GM12878 (cell line): Measurements from ENCODE around the gene DUSP12. TPM values are rescaled to one million over a fixed set of nuclear protein-coding genes. Genes with fewer than 3 reads are reported as not detected.
A peak's percentile ranks its signal among the peaks of the same experiment; 100 is the strongest.

Experiments used
- ATAC-seq: fragments of 200-7000 bp; cut with Tn5 transposase; 3 replicates; pipeline ENCODE4 v1.9.1; 2020; ENCODE audit warnings: mild to moderate bottlenecking, moderate library complexity
- BruUV-seq: library from RNA; stranded (reverse); fragments of 400-500 nt; replicated peaks from 2 replicates; lab custom pipeline; 2021; lab: Mats Ljungman, UMichigan
- CTCF ChIA-PET: fragments of 300-600 bp; sonication (Branson Sonifier 250); formaldehyde crosslinking; extraction: SDS; loops from one replicate; lab custom pipeline; 2021; ENCODE audit warnings: inconsistent platforms; lab: Yijun Ruan, JAX
- POLR2A ChIA-PET: fragments of 350-600 bp; formaldehyde crosslinking; extraction: SDS; loops from one replicate; lab custom pipeline; 2021; ENCODE audit warnings: inconsistent platforms; lab: Charles Lee
- RAD21 ChIA-PET: fragments of 300-600 bp; sonication (Branson Sonifier 250); formaldehyde crosslinking; loops from one replicate; lab custom pipeline; 2023; ENCODE audit warnings: antibody characterized with exemption; ENCODE audit not compliant: unreplicated experiment; lab: Charles Lee
- SMC1A ChIA-PET: fragments of 300-600 bp; sonication (Branson Sonifier 250); formaldehyde crosslinking; loops from one replicate; lab custom pipeline; 2023; ENCODE audit not compliant: unreplicated experiment, uncharacterized antibody; lab: Charles Lee
- DNase-seq: peaks from one replicate; pipeline ENCODE4 v3.0.0-alpha.2; 2011; ENCODE audit warnings: low read depth, low spot score
- FAIRE-seq: peaks from 3 replicates; lab custom pipeline; 2011; peaks lifted over from hg19 to GRCh38; lab: Jason Lieb, UNC
- H2AFZ ChIP-seq: 2 replicates; pipeline ENCODE4 v1.6.0; 2011; ENCODE audit warnings: low read depth, low read length, control low read depth; ENCODE audit not compliant: control insufficient read depth
- H3K27ac ChIP-seq: 2 replicates; pipeline ENCODE4 v1.5.1; 2011; ENCODE audit warnings: control low read depth; ENCODE audit not compliant: control insufficient read depth, insufficient read depth
- H3K27me3 ChIP-seq, 2 experiments: replicated peaks in 1 of 2; 2 replicates each; pipeline versions ENCODE4 v1.6.0 to v1.6.1; 2011; ENCODE audit warnings: low read length in 1 of 2; ENCODE audit not compliant: control insufficient read depth in 2 of 2, insufficient read depth in 2 of 2
- H3K36me3 ChIP-seq, 2 experiments: 2 replicates each; pipeline ENCODE4 v1.5.1; 2011; ENCODE audit warnings: low read length in 1 of 2; ENCODE audit not compliant: control insufficient read depth in 2 of 2, insufficient read depth in 2 of 2
- H3K4me1 ChIP-seq: 2 replicates; pipeline ENCODE4 v1.6.1; 2011; ENCODE audit warnings: mild to moderate bottlenecking, low read length, moderate library complexity, mixed read lengths; ENCODE audit not compliant: control insufficient read depth, insufficient read depth
- H3K4me2 ChIP-seq: 2 replicates; pipeline ENCODE4 v1.6.0; 2011; ENCODE audit warnings: control low read depth; ENCODE audit not compliant: control insufficient read depth, insufficient read depth
- H3K4me3 ChIP-seq: fragments of 200-600 bp; sonication (generic); 2 replicates; pipeline ENCODE4 v1.5.1; 2016
- H3K79me2 ChIP-seq: 2 replicates; pipeline ENCODE4 v1.6.0; 2011; ENCODE audit warnings: low read length; ENCODE audit not compliant: control insufficient read depth, insufficient read depth
- H3K9ac ChIP-seq: 2 replicates; pipeline ENCODE4 v1.8.0; 2011; ENCODE audit warnings: low read length, control low read depth, mixed read lengths; ENCODE audit not compliant: control insufficient read depth, insufficient read depth
- H3K9me3 ChIP-seq: replicated peaks from 3 replicates; pipeline ENCODE4 v1.5.1; 2011; ENCODE audit warnings: mild to moderate bottlenecking, low read length; ENCODE audit not compliant: control insufficient read depth, insufficient read depth
- H4K20me1 ChIP-seq: 2 replicates; pipeline ENCODE4 v1.6.0; 2011; ENCODE audit not compliant: control insufficient read depth, insufficient read depth
- CREB1 ChIP-seq: IDR thresholded peaks from 2 replicates; pipeline ENCODE4 v1.6.1; 2012; ENCODE audit warnings: low read depth, mild to moderate bottlenecking, inconsistent platforms
- CUX1 ChIP-seq: IDR thresholded peaks from 2 replicates; pipeline ENCODE4 v1.6.1; 2012; ENCODE audit warnings: improper control_type of control experiment, low read depth, low read length; ENCODE audit not compliant: insufficient replicate concordance
- GABPA ChIP-seq: IDR thresholded peaks from 2 replicates; pipeline ENCODE4 v1.6.1; 2014; ENCODE audit warnings: antibody characterized with exemption, low read depth, mild to moderate bottlenecking, inconsistent platforms
- MTA3 ChIP-seq: IDR thresholded peaks from 2 replicates; pipeline ENCODE4 v1.6.1; 2012; ENCODE audit warnings: low read length, inconsistent platforms, borderline replicate concordance
- RAD21 ChIP-seq: IDR thresholded peaks from 2 replicates; pipeline ENCODE4 v1.6.1; 2011; ENCODE audit warnings: mild to moderate bottlenecking, low read depth, low read length, moderate library complexity; ENCODE audit not compliant: insufficient read depth
- RFX5 ChIP-seq: IDR thresholded peaks from 2 replicates; pipeline ENCODE4 v1.6.1; 2011; ENCODE audit warnings: low read depth, low read length, improper control_type of control experiment
- RUNX3 ChIP-seq: IDR thresholded peaks from 2 replicates; pipeline ENCODE4 v1.6.1; 2012; ENCODE audit warnings: low read length, inconsistent platforms
- SMAD5 ChIP-seq: IDR thresholded peaks from 2 replicates; pipeline ENCODE4 v1.6.1; 2016; ENCODE audit warnings: antibody characterized with exemption, low read depth
- SREBF2 ChIP-seq: IDR thresholded peaks from 2 replicates; pipeline ENCODE4 v1.6.1; 2012; ENCODE audit warnings: mild to moderate bottlenecking, low read length
- ZBTB40 ChIP-seq: fragments of 450-650 bp; IDR thresholded peaks from 2 replicates; pipeline ENCODE4 v1.6.1; 2016; ENCODE audit warnings: mild to moderate bottlenecking, moderate library complexity, borderline replicate concordance
- ZNF207 ChIP-seq: fragments of 450-650 bp; IDR thresholded peaks from 2 replicates; pipeline ENCODE4 v1.6.1; 2014; ENCODE audit warnings: antibody characterized with exemption, mild to moderate bottlenecking, borderline replicate concordance
- WGBS: methylation state at CpG from one replicate; pipeline ENCODE4 v1.1.6; 2016; ENCODE audit warnings: low lambda C conversion rate; ENCODE audit not compliant: insufficient replicate concordance, insufficient coverage; ENCODE audit errors: missing lambda C conversion rate; 5-methylcytosine and 5-hydroxymethylcytosine counted together
- in situ Hi-C: fragments of 300-500 bp; cut with MboI; formaldehyde crosslinking; loops from 9 replicates; pipeline ENCODE4 v1.14.3; 2018; ENCODE audit warnings: mixed read lengths
- intact Hi-C: fragments of 100-400 bp; cut with micrococcal nuclease; formaldehyde crosslinking; loops from one replicate; pipeline ENCODE4 v1.14.2; 2022; ENCODE audit not compliant: unreplicated experiment
- polyA plus RNA-seq, 11 experiments: library from polyadenylated mRNA; depleted of rRNA in 4 of 11; unstranded in 6 of 11; stranded (reverse) in 5 of 11; fragments of >200 nt; fragmentation: Nextera tagmentation in 4 of 11; fragmentation: Illumina TruSeq in 1 of 11; extraction: Ambion mirVana in 4 of 11; extraction: Trizol in 1 of 11; gene quantifications; 1 replicate in 1 of 11; 2 replicates in 10 of 11; pipeline versions ENCODE4 v1.2.1 to v1.2.3, GENCODE V29; 2011 to 2016; ENCODE audit warnings: inconsistent platforms in 2 of 11, missing spikeins in 2 of 11, low read depth in 1 of 11
- total RNA-seq, 4 experiments: library from RNA; depleted of rRNA in 3 of 4; stranded (reverse); fragments of >200 nt in 3 of 4; fragmentation: Illumina TruSeq in 1 of 4; extraction: Trizol in 1 of 4; gene quantifications; 2 replicates each; pipeline versions ENCODE4 v1.2.1 to v1.2.3, GENCODE V29; 2013 to 2021

The DUSP12 gene
- total and polyA plus RNA-seq, 10 of the 15 experiments (the other 5 are each of a cell fraction or from before 2014, with no cell fraction given): 7.0 to 51.5 (median 35.4) TPM

GRCh38 chr1:161702250-161702649 is 47.3 kb upstream of the DUSP12 start (continued):
- TF ChIP-seq ZBTB40: no peak
- TF ChIP-seq, all 136 proteins: peak for 0

- ATAC-seq: peak; percentile 40
- no peak for FAIRE-seq
- in situ Hi-C loops (no loop called here), intact Hi-C loops (no loop called here)
- H3K79me2 ChIP-seq: peaks cover 36% of the 10 kb centered on the region
- H3K4me3 ChIP-seq: peak overlapping the region; percentile 12; the same call in 1 of the 2 replicates
- no TSS peak for BruUV-seq
- SMC1A ChIA-PET: interaction anchor here (1.3 to 5.1 kb wide), 8 partner anchors 11 to 82 kb away, joined by 3 to 49 read pairs (median 6); no protein-coding TSS in a partner anchor
- H3K36me3 ChIP-seq: peaks cover under 1% of the 10 kb centered on the region in 2 experiments; a peak in 3 of 4 replicates
- peak overlapping the region; percentile 39 for H2AFZ ChIP-seq
- H3K9me3 ChIP-seq: no peaks in the 10 kb centered on the region
- peaks cover 22% of the 10 kb centered on the region for H3K4me1 ChIP-seq
- CTCF ChIA-PET: interaction anchor here (0.6 to 1.2 kb wide), 4 partner anchors 13 to 28 kb away, joined by 3 to 4 read pairs (median 4); no protein-coding TSS in a partner anchor
- peak overlapping the region; percentile 85 for H3K27ac ChIP-seq
- 0% methylated on average over 4 of the region's 4 CpGs for WGBS
- no peaks in the 10 kb centered on the region for H3K27me3 ChIP-seq
- no peaks in the 10 kb centered on the region for H4K20me1 ChIP-seq
- peak overlapping the region; percentile 94 for H3K4me2 ChIP-seq
- POLR2A ChIA-PET: no interaction called here
- peak overlapping the region; percentile 3; the same call in 1 of the 2 replicates for H3K9ac ChIP-seq
- DNase-seq: no peak
- RAD21 ChIA-PET: interaction anchor here (0.6 to 2.6 kb wide), 3 partner anchors 10 to 33 kb away, joined by 3 to 12 read pairs (median 4); no protein-coding TSS in a partner anchor
- TF ChIP-seq MTA3 (no peak), SREBF2 (no peak), RFX5 (no peak), RAD21 (0 out of 2 replicates have a peak, but pooled peaks have one; percentile 2), GABPA (no peak), RUNX3 (peak; percentile 80), CREB1 (no peak), ZNF207 (no peak), SMAD5 (no peak), CUX1 (no peak)
Observed at GRCh38 chr1:161705537-161705936, 44.0 kb upstream of the DUSP12 start.
